GM19455 (cell line): ENCODE data around the gene LSM12.
"Not testable (repeated sequence)": the region's sequence is repeated elsewhere in the genome, so short reads cannot be mapped to it uniquely, and the experiment has no call there.

Source experiments
- ATAC-seq: cut with Tn5 transposase; IDR thresholded peaks from one replicate; pipeline ENCODE4 v1.9.1; 2021; ENCODE audit not compliant: unreplicated experiment

The LSM12 gene

DNA sequence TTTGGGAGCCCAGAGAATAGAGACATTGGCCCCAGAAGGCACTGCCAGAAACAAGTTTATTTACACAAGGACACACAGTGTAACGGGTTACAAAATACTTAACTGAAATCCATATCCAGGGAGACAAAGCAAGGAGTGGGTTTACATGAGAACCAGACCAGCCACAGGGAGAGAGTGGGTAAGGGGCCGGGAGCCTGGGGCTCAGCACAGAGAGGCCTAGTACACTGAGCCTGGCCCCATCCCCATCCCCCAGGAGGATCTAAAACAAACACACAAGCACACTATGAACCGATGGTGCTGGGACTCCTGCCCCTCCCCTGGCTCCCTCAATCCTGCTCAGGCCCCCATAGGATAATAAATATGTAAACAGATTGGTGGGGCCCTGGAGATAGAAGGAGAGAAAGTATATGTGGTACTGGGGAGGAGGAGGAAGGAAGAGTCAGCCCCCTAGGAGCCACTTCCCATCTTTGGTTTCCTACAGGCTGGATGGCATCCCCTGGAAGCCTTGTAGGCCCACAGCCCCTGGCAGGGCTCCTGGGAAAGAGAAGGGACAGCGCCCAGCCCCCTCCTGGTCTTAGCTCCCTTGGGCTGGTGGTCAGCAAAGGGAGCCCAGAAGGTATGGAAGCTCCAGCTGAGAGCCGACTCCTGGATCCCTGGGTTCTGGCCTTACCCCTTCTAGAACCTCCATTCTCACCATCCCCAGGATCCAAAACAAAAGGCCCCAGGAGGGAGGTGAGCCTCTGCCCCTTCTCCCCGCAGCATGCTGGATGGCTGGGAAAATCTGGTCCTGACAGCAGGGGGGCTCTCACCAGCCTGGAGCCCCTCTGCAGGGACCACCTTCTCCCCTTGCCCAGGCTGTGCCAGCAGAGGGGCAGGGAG, 10.5 kb upstream of the LSM12 start:
- no peak for ATAC-seq

- no peak for ATAC-seq
Measured at GRCh38 chr17:44075598-44076293, 9.3 kb upstream of the LSM12 start.

DNA sequence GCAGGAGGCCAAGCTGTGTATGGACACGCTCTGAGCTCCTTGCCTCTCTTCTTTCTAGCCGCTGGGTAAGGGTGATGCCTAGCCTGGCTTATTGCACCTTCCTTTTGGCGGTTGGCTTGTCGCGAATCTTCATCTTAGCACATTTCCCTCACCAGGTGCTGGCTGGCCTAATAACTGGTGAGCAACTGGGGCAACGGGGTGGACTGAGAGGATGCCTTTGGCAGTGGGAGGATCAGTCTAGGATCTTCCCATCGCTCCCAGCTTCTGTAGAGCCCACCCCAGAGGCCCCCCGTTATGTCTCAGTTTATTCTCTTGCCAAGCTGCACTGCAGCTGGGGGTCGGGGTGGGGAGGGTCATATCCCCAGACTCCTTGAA, 8.4 kb upstream of the LSM12 start:
- ATAC-seq, result no peak

- no peak for ATAC-seq
Measured at GRCh38 chr17:44074231-44074910, 7.9 kb upstream of the LSM12 start.

- no peak for ATAC-seq
Measured at GRCh38 chr17:44071772-44072171, 5.3 kb upstream of the LSM12 start.

GRCh38 chr17:44071198-44071520, 4.7 kb upstream of the LSM12 start:
- no peak for ATAC-seq

DNA sequence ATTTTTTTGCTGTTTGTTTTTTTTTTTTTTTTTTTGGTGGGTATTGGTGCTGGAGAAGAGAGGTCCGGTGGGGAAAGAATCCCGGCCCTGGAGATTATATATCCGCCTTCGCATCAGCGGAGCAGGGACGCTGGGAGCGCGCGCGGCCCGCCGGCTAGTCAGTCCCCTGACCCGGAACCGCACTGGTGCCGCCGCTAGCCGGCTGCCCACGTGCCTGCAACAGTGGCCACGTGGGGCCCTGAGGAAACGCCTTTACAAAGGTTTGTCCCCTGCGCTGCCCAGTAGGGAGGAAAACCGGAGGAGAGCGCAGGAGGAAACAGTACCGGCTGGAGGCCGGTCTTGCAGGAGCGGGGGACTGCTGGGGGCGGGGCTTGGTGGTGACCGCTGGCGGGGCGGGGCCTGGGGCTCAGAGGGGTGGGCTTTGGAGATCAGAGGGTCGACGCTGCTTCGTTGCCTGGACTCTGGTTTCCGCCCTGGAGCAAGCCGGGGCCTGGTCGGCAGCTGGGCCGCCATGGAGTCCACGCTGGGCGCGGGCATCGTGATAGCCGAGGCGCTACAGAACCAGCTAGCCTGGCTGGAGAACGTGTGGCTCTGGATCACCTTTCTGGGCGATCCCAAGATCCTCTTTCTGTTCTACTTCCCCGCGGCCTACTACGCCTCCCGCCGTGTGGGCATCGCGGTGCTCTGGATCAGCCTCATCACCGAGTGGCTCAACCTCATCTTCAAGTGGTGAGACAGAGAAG, 4.2 kb upstream of the LSM12 start, which contains the start of gene G6PC3:
TSS of gene G6PC3 (plus strand) at position 281 of the 743 bp plus-strand sequence. CDS start at position 512, 231 bp downstream.
- ATAC-seq, result peak; percentile 60

GRCh38 chr17:44069974-44070454, 3.5 kb upstream of the LSM12 start:
- no peak for ATAC-seq

DNA sequence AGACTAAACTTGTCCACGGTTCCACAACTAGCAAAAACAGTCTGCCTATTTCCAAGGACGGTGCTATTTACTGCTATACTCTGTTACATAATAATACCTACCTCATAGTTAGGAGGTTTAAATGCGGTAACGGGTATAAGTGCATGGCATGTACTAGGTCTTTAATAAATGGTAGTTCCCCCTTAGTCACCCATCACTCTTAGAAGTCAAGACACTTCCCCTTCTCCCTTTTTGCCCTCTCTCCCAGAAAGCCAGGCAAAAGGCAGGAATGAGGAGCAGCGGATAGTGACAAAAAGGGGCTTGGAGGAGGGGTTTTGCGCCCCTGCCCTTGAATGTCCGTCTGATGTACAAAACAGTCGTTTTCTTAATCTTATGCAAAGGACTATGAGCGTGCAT, 1.1 kb upstream of the LSM12 start:
- no peak for ATAC-seq

DNA sequence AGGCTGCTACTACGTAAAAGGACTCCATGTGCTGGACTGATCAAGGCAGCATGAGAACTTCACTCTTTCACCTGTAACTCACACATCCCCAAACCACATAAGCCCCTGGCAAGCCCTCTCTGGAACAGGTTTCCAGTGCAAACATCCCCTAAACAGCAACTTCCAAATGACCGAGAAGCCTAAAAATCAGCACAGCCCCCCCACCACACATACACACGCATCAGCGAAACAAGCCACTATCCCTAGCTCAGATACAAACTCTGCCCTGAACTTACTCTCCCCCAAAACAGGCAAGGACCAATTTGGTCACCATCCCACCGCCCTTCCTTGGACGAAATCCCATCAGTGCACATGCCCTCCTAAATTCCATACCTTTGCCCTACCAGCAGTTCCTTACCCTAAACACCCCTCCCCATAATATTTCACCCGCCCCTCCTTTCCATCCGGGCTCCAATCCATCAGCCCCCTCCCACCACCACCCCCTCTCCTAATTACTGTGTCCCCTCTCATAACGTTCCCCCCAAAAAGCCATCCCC, 735 bp downstream of the LSM12 start:
- ATAC-seq, result no peak

DNA sequence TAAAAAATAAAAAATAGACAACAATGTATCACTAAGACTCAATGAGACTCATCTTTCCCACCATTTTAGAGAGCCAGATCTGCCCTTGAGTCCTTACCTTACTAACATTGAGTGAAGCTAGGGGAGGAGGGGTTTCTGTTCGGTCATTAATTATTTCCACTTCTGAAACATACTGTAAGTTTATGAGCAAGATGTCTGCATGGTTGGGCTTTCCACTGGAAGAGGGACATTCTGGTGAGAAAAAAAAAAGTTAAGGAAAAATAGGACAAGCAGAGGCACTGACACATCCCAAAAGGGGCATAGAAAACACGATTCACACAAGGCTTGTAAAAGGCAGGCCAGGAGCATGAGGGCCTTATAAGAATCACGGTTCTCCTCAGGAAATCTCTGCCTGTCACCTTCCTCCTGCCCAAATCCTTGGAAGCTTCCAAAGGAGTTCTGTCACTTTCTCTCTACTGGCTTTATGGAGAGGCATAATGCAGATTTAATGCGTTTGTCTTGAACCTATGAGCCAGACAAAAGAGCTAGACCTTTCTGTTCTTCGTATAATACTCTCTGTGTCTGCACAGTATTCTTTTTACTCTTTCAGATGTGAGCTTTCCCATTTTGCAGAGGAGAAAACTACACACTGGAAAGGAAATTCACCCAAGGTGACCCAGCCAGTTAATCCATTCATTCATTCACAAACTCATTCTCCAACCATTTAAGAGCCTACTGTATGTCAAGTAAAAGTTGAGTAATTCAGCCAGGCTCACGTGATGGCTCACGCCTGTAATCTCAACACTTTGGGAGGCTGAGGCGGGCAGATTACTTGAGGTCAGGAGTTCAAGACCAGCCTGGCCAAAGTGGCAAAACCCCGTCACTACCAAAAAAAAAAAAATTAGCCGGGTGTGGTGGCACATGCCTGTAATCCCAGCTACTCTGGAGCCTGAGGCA, 2.5 kb downstream of the LSM12 start:
- no peak for ATAC-seq

DNA sequence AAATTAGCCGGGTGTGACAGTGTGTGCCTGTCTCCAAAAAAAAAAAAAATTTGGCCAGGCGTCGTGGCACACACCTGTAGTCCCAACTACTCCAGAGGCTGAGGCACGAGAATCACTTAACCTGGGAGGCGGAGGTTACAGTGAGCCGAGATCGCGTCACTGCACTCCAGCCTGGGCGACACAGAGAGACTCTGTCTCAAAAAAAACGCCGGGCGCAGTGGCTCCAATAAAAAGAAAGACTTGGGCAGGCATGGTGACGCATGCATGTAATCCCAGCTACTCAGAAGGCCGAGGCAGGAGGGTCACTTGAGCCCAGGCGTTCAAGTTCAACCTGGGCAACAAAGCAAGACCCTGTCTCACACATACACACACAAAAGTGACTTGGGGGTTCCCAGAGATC, 3.6 kb downstream of the LSM12 start:
- ATAC-seq, result no peak

- ATAC-seq, result no peak
Measured at GRCh38 chr17:44061446-44061845, 5.0 kb downstream of the LSM12 start.

GRCh38 chr17:44059101-44059892, 7.2 kb downstream of the LSM12 start:
- no peak for ATAC-seq

GRCh38 chr17:44053125-44053872, 13.2 kb downstream of the LSM12 start:
- no peak for ATAC-seq

DNA sequence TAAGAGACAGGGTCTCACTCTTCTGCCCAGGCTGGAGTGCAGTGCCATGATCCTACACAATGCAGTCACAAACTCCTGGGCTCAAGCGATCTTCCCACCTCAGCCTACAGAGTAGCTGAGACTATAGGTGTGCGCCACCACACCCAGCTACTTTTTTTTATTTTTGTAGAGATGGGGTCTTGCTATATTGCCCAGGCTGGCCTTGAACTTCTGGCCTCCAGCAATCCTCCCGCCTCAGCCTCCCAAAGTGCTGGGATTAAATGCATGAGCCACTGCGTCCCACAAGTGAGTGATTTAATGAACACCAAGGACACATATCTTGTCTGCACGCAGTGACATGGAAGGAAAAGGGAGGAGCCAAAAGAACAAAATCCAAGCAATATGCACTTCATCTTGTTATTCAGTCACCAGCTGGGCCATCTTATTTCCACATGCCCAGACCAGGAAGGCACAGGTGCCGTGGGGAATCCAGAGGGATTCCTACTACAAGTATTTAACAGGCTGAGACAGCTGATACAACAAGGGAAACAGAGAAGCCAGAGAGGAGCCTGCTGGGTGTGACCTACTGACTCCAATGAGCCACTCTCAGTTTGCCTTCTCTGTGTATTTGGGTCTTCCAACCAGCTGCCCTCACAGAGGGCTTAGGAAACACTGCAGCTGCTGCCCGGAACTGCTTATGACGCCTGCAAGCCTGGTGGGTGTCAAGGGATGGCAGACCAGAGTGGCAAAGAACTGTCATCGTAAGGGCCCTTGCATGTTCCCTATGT, 17.0 kb downstream of the LSM12 start:
- ATAC-seq, result no peak

DNA sequence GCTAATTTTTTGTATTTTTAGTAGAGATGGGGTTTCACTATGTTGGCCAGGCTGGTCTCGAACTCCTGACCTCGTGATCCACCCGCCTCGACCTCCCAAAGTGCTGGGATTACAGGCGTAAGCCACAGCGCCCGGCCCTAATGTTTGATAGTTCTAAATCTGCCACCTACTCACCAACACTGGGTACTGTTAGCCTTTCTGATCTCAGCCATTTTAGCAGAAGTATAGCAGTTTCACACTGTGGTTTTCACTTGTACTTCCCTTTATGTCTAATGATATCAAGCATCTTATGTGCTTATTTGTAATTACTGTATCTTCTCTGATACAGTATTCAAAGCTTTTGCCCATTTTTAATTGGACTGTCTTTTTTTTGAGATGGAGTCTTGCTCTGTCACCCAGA, 19.6 kb downstream of the LSM12 start:
- not testable (repeated sequence) for ATAC-seq
